Gastroesophageal sphincter (tissue), 3 donors: ENCODE data around the gene PREPL.

Experiments
- EP300 ChIP-seq: sonication (generic); formaldehyde crosslinking; IDR thresholded peaks from one replicate; pipeline ENCODE4 v1.6.1; 2017; ENCODE audit warnings: antibody characterized with exemption, mild to moderate bottlenecking
- POLR2A ChIP-seq, 2 donors: fragments of 450-650 bp; IDR thresholded peaks; one replicate each; pipeline ENCODE4 v1.6.1; 2017; ENCODE audit warnings: antibody characterized with exemption in 2 of 2, mild to moderate bottlenecking in 2 of 2, moderate library complexity in 1 of 2
- POLR2AphosphoS5 ChIP-seq: sonication (generic); formaldehyde crosslinking; IDR thresholded peaks from one replicate; pipeline ENCODE4 v1.6.1; 2017; ENCODE audit warnings: antibody characterized with exemption
- TF ChIP-seq, protein P1 (sequence below), 4 experiments: fragments of 200-600 bp in 2 of 4; fragments of 450-650 bp in 2 of 4; sonication (generic) in 1 of 4; IDR thresholded peaks; one replicate each; pipeline ENCODE4 v1.5.1; 2017 to 2019; ENCODE audit warnings: antibody characterized with exemption in 4 of 4, mild to moderate bottlenecking in 2 of 4, moderate library complexity in 2 of 4

DNA sequence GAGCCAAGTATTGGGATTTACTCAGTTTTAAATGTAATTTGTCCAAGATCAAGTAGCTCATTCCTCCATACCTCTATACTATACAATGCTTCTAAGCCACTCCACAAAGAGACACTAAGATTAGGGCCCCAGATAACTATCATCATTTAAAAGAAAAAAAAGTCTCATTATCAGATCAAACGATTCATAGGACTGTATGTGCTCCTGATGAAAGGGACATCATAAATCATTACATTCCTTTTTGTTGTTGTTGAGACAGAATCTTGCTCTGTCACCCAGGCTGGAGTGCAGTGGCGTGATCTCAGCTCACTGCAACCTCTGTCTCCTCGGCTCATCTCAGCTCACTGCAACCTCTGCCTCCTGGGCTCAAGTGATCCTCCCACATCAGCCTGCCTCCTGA, 88.2 kb downstream of the PREPL start:
- no peak for TF ChIP-seq POLR2AphosphoS5
- TF ChIP-seq, protein P1, sequence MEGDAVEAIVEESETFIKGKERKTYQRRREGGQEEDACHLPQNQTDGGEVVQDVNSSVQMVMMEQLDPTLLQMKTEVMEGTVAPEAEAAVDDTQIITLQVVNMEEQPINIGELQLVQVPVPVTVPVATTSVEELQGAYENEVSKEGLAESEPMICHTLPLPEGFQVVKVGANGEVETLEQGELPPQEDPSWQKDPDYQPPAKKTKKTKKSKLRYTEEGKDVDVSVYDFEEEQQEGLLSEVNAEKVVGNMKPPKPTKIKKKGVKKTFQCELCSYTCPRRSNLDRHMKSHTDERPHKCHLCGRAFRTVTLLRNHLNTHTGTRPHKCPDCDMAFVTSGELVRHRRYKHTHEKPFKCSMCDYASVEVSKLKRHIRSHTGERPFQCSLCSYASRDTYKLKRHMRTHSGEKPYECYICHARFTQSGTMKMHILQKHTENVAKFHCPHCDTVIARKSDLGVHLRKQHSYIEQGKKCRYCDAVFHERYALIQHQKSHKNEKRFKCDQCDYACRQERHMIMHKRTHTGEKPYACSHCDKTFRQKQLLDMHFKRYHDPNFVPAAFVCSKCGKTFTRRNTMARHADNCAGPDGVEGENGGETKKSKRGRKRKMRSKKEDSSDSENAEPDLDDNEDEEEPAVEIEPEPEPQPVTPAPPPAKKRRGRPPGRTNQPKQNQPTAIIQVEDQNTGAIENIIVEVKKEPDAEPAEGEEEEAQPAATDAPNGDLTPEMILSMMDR (IDR thresholded peaks at IDR 0.05), result no peak
- no peak for TF ChIP-seq EP300
- no peak for TF ChIP-seq POLR2A (IDR thresholded peaks at IDR 0.05)
